ENCODE data around the gene NOL4.

NOL4 gene

DNA sequence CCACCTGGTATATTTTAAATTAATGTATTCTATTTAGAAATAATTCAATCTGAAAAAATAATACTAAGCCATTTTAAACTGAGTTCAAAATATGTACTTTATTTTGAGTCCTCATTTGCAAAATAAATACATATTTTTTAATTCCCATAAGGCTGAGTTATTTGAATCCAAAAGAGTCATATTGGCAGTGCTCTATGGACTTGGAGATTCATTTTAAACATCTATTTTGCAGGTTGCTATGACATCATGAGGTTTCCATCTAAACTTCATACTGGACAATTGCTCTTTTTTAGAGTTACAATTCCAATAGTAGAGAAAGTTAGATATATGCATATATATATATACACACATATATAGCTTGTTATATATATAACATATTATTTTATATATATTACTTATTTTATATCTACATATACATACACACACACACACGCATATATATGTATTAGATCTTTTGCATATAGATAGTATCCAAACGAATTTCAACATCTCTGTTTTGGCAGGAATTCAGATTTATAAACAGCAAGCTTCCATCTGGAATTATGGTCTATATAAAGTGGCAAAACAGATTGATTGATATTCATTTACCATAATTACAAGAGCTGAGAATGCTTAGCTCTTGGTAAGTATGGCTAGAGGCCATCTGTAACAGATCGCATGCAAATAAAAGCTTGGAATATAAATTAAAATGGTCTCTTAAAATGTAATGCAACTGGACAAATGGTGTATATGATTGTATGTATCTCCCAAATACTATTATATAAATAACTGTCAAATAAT is 34.9 kb downstream of the NOL4 start:
- peak; percentile 27 for FAIRE-seq

Data from A204.1 (cell line).